Hematopoietic multipotent progenitor cell treated with erythropoietin and hydrocortisone succinate and interleukin-3 and kit ligand, for 8 days (in vitro differentiated cells): Measurements from ENCODE around the gene ENHO.
"Not testable (repeated sequence)": the region's sequence is repeated elsewhere in the genome, so short reads cannot be mapped to it uniquely, and the experiment has no call there.

Experiments
- DNase-seq: peaks from one replicate; pipeline ENCODE4 v3.0.0-alpha.2; 2015

Gene ENHO

DNA sequence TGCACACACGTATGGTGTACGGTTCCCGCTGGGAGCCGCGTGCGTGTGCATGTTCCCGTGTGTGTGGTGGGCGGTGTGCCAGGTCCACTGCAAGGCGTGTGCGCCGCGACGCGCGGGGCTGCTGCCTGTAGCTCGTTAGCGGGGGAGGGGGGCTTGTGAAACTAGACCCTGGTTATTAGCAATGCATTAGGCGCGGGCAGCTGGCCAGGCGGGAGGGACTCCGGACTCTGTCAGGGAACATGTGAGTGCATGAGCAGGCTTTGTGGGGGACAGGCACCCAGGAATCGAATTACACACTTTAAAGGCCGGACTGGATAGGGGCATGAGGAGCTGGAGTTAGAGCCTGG, 32.2 kb upstream of the ENHO start:
- no peak for DNase-seq

GRCh38 chr9:34554211-34555001, 31.6 kb upstream of the ENHO start:
- DNase-seq = no peak

GRCh38 chr9:34553511-34554021, 30.8 kb upstream of the ENHO start:
- DNase-seq = no peak

DNA sequence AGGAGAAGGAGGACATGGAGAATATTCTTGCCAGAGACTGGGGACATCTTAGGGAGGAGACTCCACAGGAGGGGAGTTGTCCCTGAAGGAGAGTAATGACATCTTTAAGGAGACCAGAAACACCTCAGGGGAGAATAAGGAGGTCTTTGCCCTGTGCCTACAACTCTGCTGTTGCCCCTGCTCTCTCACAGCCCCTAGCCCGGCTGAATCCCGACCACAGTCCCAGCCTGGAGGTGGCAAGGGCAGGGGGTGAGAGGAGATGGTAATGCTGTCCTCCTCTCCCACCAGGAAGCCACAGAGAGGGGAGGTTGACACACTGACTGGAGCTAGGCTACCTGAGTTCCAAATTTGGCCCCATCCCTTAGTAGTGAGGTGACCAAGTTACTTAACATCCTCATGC, 30.2 kb upstream of the ENHO start:
- no peak for DNase-seq

DNA sequence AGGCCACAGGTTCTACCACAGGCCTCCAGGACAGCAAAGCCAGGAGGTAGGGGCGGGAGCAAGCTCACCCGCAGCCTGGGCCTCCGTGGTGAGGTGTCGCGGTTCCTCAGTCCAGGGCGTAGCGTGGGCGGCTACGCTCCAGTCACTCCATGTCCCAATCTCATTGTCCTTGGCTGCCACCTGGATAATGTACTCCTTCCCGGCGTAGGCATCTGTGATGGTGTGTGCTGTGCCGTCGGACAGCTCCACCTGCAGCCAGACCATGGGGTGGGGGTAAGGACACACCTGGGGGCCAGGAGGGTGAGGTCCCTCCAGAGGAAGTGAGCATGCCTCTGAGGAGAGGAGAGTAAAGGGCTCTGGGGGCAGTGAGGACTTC, 29.8 kb upstream of the ENHO start:
- DNase-seq = no peak

- no peak for DNase-seq
Measured at GRCh38 chr9:34551751-34552605, 29.2 kb upstream of the ENHO start.

DNA sequence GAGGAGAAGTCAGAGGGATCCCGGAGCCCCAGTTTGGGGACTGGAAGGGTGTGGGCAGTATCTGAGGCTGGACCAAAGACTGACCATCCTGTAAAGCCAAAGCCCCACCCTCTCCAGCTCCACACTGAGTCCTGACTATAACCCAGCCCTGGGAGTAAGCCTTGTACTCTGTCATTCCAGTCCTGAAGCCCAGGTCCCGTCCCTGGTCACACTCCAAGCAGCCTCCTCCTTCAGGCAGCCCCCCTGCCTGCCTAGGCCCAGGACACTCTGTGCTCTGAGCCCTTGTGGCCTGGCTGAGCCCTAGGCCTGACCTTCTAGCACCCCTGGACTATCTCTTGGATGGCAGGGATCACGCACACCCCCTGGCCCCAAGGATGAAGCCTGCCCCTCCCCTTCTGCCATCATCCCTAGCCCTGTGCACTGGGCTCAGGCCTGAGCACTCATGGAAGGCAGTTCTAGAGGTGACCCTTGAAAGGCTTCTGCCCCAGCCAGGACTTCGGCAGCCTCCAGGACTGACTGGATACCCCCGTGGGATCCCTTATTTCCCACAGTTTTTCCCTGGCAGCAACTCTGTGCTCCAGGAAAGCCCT, 28.0 kb upstream of the ENHO start:
- DNase-seq = no peak

GRCh38 chr9:34550016-34550680, 27.4 kb upstream of the ENHO start:
- no peak for DNase-seq

GRCh38 chr9:34549407-34549732, 26.6 kb upstream of the ENHO start:
- DNase-seq = no peak

GRCh38 chr9:34547960-34548611, 25.3 kb upstream of the ENHO start:
- peak; percentile 24 for DNase-seq

DNA sequence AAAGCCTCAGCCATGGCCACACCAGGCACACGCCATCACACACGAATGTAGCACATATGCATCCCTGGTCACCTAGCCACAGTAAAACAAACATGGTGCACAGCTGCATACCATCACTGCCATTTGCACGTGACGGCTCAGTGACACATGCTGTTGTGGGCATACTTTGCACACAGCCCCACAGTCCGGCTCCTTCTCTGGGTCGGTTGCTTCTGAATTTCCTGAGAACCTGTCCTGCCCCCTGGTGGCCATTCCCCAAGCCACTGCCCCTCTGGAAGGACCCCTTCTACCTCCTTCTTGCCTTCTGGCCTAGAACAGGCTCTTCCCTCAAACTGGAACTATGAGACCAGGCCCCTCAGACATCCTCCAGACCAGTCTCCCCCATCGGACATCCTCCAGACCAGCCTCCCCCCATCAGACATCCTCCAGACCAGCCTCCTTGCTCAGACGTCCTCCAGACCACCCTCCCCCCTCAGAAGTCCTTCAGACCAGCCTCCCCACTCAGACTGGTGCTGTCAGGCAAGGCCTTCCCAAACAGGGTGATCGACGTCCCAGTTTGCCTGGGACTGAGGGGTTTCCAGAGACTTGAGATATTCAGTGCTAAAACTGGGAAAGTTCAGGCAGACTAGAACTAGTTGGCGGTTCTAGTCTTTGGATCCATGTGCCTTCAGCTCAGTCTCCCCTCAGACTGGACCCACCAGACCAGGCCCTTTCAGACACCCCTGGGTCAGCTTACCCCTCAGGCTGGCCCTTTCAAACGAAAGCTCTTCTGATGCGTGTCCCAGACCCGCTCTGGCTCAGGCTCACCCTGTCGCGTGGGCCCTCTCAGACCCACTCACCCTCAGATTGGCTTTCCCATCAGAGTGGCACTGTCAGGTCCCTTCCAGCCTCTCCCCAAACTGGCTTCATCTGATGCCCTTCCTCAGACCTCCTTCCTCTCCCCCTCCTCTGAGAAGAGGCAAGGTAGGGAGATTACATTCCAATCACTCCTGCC, 24.3 kb upstream of the ENHO start:
- peak; percentile 66 for DNase-seq

GRCh38 chr9:34546102-34546833, 23.5 kb upstream of the ENHO start:
- no peak for DNase-seq

DNA sequence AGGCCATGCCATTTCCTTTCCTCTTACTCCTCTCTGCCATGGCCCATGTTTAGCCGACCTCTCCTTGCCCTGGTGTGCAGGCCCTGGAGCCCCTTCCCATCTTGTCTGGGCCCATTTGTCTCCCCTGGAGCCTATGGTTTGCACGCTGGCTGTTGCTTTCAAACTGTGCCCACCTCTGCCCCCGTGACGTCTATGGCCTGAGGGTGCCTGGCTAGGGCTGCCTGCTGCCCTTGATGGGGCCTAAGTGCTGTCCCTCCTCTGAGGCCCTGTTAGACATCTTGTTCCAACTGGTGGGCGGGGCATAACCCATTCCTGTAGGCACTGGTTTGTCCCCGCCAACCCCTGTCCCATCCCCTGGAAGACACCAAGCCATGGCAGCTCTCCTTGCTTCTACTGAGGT, 22.7 kb upstream of the ENHO start:
- no peak for DNase-seq

DNA sequence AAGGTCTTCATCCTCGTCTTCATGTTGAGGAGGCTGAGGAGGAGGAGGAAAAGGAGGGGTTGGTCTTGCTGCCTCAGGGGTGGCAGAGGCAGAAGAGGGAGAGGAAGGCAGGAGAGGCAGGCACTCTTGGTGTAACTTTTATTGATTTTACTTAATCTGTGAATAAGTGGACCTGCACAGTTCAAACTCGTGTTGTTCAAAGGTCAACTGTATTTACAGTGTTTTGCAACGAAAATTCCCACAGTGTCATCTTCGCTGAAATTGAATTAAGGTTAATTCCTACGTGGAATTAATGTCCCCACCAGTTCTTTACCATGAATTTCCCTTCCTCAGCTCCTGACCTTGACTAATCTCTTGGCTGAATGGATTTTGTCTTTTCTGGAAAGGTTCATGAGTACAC, 21.2 kb upstream of the ENHO start:
- DNase-seq = no peak

GRCh38 chr9:34541540-34541939, 18.8 kb upstream of the ENHO start:
- no peak for DNase-seq

- DNase-seq = no peak
Measured at GRCh38 chr9:34540827-34541226, 18.0 kb upstream of the ENHO start.

DNA sequence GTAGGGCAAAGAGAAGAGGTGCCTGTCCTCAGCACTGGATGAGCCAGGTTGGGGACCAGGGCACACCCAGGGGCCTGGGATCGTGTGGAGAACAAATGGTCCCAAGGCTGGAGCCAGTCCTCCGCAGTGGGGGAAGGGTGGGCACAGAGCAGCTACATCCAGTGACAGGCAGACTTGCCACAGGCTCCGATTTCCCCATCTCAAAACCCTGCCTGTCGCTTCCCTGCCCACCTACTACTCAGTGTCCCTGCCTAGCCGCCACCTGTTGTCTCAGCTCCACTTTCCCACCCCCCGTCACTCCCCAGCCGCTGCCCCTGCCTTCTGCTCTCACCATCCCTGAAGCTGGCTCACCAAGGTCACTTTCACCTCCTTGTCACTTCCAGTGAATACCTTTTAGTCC, 13.9 kb upstream of the ENHO start:
- DNase-seq = no peak

- DNase-seq = not testable (repeated sequence)
Measured at GRCh38 chr9:34532041-34532440, 9.3 kb upstream of the ENHO start.

- no peak for DNase-seq
Measured at GRCh38 chr9:34526026-34526425, 3.2 kb upstream of the ENHO start.

DNA sequence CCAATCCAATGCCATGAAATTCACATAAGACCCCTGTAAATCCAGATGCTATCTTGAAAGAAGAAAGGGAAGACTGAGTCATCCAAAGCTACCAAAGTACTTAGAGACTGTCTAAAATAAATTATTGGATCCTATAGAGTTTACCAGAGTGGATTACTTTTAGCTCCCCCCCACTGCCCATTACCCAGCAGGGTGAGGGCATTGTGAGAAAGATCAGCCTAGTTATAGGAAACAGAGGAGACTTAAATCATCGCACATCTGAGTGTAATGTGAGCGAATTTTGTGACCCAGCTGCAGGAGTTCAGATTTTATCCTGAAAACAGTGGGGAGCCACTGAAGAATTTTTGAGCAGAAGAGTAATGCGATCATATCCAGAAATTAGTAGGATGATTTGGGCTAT, 1.6 kb upstream of the ENHO start:
- DNase-seq = no peak
